Effector memory CD4-positive, alpha-beta T cell (primary cell): ENCODE results near the gene NT5C3A.
"Not testable (repeated sequence)": the region's sequence is repeated elsewhere in the genome, so short reads cannot be mapped to it uniquely, and the experiment has no call there.

Experiments
- DNase-seq, 3 donors: peaks; one replicate each; pipeline ENCODE4 v3.0.0-alpha.2; 2020
- H3K27ac ChIP-seq: 2 replicates; pipeline ENCODE4 v1.7.0; 2013; ENCODE audit warnings: mild to moderate bottlenecking, low read length, moderate library complexity; ENCODE audit not compliant: insufficient read depth, poor library complexity, severe bottlenecking
- H3K27me3 ChIP-seq: replicated peaks from 2 replicates; pipeline ENCODE4 v1.7.0; 2013; ENCODE audit warnings: mild to moderate bottlenecking, low read length; ENCODE audit not compliant: insufficient read depth, control insufficient read depth, poor library complexity, severe bottlenecking
- H3K36me3 ChIP-seq: 2 replicates; pipeline ENCODE4 v1.7.0; 2013; ENCODE audit warnings: mild to moderate bottlenecking, low read length, moderate library complexity; ENCODE audit not compliant: control insufficient read depth, insufficient read depth
- H3K4me1 ChIP-seq: 2 replicates; pipeline ENCODE4 v1.7.0; 2013; ENCODE audit warnings: low read length, mild to moderate bottlenecking; ENCODE audit not compliant: control insufficient read depth, insufficient read depth, poor library complexity, severe bottlenecking
- H3K4me3 ChIP-seq: 2 replicates; pipeline ENCODE4 v1.7.0; 2013; ENCODE audit warnings: low read length, low read depth, mild to moderate bottlenecking; ENCODE audit not compliant: insufficient read depth, poor library complexity, severe bottlenecking
- H3K9me3 ChIP-seq: 2 replicates; pipeline ENCODE4 v1.7.0; 2013; ENCODE audit warnings: mild to moderate bottlenecking, low read length, moderate library complexity; ENCODE audit not compliant: control insufficient read depth

The NT5C3A gene

DNA sequence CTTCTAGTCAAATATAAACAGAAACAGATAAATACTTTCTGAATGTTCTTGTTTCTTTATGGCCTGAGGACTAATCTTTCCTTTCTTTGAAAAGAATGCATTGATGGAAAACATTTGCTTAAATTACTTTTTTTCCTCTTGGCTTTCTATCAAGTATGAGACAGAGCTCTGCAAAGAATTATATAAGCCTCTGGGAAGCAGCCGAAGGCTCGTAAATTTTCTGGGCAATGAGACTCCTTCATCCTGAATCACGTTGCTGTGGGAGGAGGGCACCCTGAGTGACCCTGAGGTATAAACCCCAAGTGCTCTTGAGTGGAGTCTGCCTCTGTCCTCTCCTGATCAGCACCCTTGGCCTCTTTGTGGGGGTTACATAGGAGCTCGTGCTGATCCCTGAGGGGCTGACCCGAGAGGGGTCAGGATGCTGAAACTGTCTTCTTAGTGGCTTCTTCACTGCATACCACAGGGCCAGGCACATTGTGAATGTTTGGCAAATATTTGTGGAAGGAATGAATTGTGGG, 71.4 kb downstream of the NT5C3A start:
- H3K27me3 ChIP-seq, H3K36me3 ChIP-seq, H3K9me3 ChIP-seq, DNase-seq, H3K4me3 ChIP-seq, H3K4me1 ChIP-seq, H3K27ac ChIP-seq: not testable (repeated sequence)

DNA sequence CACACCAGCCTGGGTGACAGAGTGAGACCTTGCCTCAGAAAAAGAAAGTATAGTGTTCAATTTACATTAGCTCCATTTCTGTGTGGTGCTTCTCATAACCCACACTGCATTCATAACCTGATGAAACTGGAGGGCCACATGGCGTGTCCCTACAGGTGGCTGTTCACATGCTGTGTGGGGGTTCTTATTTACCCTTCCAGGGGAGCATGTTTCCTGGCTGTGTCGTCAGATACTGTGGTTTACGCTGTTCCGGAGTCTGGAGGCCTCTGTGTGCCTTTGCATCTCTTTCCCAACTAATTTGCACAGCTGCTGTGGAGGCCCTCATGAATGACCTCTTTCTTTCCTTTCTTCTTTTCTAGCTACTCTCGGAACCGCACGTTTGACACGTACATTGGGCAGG, 74.4 kb downstream of the NT5C3A start:
- H3K9me3 ChIP-seq, H3K4me3 ChIP-seq, H3K27me3 ChIP-seq, H3K36me3 ChIP-seq, DNase-seq, H3K4me1 ChIP-seq, H3K27ac ChIP-seq: not testable (repeated sequence)

DNA sequence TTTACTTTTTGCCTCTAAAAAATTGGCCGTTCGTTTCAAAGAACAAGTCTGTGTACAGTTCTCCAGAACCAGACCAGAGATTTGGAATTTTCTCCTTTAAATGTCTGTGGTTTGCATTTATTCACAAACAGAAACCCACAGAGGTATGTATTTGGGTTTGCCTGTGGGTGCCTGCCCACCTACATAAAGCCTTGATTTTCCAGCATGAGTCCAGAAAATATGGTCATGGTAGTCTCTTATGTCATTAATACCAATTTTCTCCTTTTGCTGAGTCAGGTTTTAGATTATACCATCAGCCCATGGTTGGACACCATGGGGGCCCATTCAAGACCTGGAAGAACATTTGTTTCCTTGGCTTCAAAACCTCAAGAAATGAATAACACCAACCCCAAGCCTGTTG, 82.7 kb downstream of the NT5C3A start:
- H3K4me3 ChIP-seq, DNase-seq, H3K27me3 ChIP-seq, H3K9me3 ChIP-seq, H3K27ac ChIP-seq, H3K4me1 ChIP-seq, H3K36me3 ChIP-seq: not testable (repeated sequence)

DNA sequence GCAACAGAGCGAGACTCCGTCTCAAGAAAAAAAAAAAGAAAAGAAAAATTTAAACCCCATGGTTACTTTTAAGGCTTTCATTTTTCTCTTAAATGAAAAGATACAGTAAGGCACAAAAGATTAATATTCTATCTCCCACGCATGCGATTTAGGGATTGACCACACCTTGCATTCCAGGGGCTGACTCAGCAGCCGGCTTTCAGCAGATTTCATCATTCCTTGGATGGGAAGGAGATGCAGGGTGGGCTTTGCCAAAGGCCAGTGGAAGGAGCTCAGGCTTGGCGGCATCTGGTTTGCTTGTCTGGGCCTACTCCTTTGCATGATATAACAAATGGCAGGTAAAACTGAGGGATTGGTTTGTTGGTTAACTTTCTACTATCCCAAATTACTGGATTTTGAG, 83.3 kb downstream of the NT5C3A start:
- not testable (repeated sequence) for DNase-seq, H3K36me3 ChIP-seq, H3K27ac ChIP-seq, H3K9me3 ChIP-seq, H3K4me1 ChIP-seq, H3K4me3 ChIP-seq, H3K27me3 ChIP-seq

DNA sequence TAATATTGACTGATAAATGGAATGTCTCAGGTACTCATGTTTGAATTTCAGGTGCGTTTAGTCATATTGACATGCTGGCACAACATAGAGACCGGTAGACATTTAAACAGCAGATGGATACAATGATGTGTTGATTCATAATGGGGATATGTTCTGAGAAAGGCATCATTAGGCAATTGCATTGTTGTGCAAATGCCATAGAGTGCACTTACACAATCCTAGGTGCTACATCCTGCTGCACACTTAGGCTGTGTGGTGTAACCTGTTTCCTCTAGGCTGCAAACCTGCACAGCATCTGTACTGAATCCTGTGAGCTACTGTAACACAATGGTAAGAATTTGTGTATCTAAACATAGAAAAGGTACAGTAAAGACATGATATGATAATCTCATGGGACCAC, 85.4 kb downstream of the NT5C3A start:
- H3K27me3 ChIP-seq, H3K4me1 ChIP-seq, H3K27ac ChIP-seq, DNase-seq, H3K9me3 ChIP-seq, H3K4me3 ChIP-seq, H3K36me3 ChIP-seq: not testable (repeated sequence)

DNA sequence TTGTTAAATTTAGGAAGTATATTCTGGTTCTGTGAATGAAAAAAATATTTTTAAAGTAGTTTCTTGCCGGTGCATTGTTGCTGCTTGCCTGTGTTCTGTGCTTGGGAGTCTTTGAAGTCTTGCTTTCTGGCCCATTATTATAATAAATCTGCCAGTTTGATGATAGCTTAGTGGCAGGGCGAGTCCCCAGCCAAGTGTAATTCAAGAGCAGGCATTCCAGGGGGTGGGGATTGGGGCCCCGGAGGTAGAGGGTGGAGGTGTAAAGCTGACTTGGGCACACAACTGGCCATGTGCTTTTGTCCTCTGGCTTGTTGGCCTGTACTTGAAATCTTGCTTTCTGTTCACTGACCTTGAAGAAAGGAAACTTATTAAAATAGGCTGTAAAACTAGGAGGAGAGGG, 90.6 kb downstream of the NT5C3A start:
- not testable (repeated sequence) for H3K27ac ChIP-seq, DNase-seq, H3K4me3 ChIP-seq, H3K27me3 ChIP-seq, H3K9me3 ChIP-seq, H3K4me1 ChIP-seq, H3K36me3 ChIP-seq

DNA sequence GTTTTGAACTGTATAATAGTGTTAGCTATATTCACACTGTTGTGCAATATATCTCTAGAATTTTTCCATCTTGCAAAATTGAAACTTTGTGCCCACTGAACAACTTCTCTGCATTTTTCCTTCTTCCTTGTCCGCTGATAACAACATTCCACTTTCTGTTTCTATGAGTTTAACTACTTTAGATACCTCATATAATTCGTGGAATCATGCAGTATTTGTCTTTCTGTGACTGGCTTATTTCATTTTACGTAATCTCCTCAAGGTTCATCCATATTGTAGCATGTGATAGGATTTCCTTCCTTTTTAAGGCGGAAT, 95.4 kb downstream of the NT5C3A start:
- H3K36me3 ChIP-seq, H3K27ac ChIP-seq, H3K4me3 ChIP-seq, H3K4me1 ChIP-seq, DNase-seq, H3K9me3 ChIP-seq, H3K27me3 ChIP-seq: not testable (repeated sequence)

DNA sequence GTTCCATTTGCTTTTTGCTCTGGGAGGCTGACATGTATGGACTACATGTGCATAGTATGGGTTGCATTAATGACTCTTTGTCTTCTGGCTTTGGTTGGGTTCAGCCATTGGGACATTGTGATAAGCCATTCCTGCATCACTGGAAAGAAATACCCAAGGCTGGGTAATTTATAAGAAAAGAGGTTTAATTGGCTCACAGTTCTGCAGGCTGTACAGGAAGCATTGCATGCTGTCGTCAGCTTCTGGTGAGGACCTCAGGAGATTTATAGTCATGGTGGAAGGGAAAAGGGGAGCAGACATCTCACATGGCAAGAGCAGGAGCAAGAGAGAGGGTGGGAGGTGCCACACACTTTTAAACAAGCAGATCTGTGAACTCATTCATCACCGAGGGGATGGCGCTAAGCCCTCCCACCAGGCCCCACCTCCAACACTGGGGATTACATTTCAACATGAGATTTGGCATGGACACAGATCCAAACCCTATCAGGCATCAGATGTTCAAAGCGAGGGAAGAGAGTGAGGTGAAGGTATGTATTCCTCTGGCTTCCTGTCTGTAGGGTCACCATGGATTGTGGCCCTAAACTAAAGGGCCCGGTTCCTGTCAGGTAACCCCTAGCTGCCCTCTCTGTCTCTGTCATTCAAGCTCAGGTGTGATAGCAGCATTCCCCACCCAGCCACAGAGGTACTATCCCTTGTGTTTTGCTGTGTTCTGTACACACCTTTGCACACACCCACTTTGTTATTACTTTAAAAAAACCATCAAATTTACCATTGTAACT, 95.9 kb downstream of the NT5C3A start:
- not testable (repeated sequence) for H3K4me3 ChIP-seq, DNase-seq, H3K27ac ChIP-seq, H3K4me1 ChIP-seq, H3K9me3 ChIP-seq, H3K36me3 ChIP-seq, H3K27me3 ChIP-seq

DNA sequence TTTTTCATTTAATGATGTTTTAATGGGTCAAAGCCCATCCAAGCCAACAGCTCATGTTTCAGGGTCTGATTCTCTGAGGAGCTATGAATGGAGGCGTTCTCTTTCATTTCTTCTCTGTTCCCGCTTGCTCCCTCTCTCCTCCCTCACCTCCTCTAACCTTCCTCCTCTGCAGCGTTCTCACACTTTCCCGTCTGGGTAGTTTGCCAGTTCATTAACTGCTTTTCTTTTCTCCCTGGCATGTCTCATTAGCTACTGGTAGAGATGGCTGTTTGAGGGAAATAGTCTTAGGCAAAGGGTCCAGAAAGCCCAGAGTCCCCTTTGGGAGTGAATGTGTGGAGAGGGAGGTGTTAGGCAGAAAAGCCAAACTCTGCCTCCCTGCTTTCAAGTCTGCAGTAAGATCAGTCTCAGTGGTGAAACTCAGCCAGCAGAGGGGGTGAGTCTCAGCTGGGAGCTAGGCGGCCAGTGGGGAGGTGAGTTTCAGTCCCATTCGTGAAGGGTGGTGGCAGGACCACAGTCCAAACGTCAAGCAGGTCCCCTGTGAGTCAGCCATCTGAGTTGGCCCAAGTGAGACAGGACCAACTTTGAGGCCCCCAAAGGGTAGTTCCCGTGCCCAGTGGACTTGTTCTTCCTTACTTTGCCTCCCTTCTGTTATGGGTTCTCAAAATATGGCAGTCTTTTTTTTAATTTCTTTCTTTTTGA, 98.0 kb downstream of the NT5C3A start:
- not testable (repeated sequence) for H3K36me3 ChIP-seq, DNase-seq, H3K4me3 ChIP-seq, H3K9me3 ChIP-seq, H3K27me3 ChIP-seq, H3K27ac ChIP-seq, H3K4me1 ChIP-seq
